ENCODE data around the gene FAM222A. TPM values are rescaled to one million over a fixed set of nuclear protein-coding genes. Genes with fewer than 3 reads are reported as not detected.

The FAM222A gene
- total and polyA plus RNA-seq, 5 experiments from 2014 or later, result 0.16 to 1.6 (median 0.28) TPM

GRCh38 chr12:109696485-109697269 is 16.9 kb upstream of the FAM222A start:
- Mint-ChIP-seq H3K36me3 (no peaks in the 10 kb centered on the region), H3K9me3 (peaks cover 0 to 2% (median 0%) of the 10 kb centered on the region in 9 donors), H3K4me3 (no peak overlapping the region), H3K27me3 (peaks cover 6 to 26% (median 15%) of the 10 kb centered on the region in 5 donors), H3K4me1 (no peaks in the 10 kb centered on the region), H3K27ac (peak overlapping the region in 1 of 10 donors; percentile 69)
- POLR2A ChIA-PET, result no interaction called here
- DNase-seq, result no peak
- ATAC-seq, result no peak

- H3K4me1 Mint-ChIP-seq, result no peaks in the 10 kb centered on the region
- peak overlapping the region in 1 of 10 donors; percentile 69 for H3K27ac Mint-ChIP-seq
- no peak for ATAC-seq
- H3K9me3 Mint-ChIP-seq, result no peaks in the 10 kb centered on the region
- no peak for DNase-seq
- POLR2A ChIA-PET, result no interaction called here
- H3K4me3 Mint-ChIP-seq, result no peak overlapping the region
- H3K27me3 Mint-ChIP-seq, result peaks cover 6 to 20% (median 11%) of the 10 kb centered on the region in 5 donors
- no peaks in the 10 kb centered on the region for H3K36me3 Mint-ChIP-seq
Observed at GRCh38 chr12:109697270-109697553, 16.4 kb upstream of the FAM222A start.

- ATAC-seq, result no peak
- H3K4me1 Mint-ChIP-seq, result no peaks in the 10 kb centered on the region
Observed at GRCh38 chr12:109697877-109698468, 15.7 kb upstream of the FAM222A start.

GRCh38 chr12:109698820-109699219 is 14.8 kb upstream of the FAM222A start:
- POLR2A ChIA-PET, result no interaction called here
- ATAC-seq (no peak), DNase-seq (no peak)
- Mint-ChIP-seq H3K4me1 (no peaks in the 10 kb centered on the region), H3K9me3 (no peaks in the 10 kb centered on the region), H3K36me3 (no peaks in the 10 kb centered on the region), H3K4me3 (no peak overlapping the region), H3K27me3 (peaks cover 4 to 11% (median 5%) of the 10 kb centered on the region in 5 donors), H3K27ac (no peak overlapping the region)

More at GRCh38 chr12:109697877-109698468, 15.7 kb upstream of the FAM222A start:
- Mint-ChIP-seq H3K27me3 (peaks cover 3 to 13% (median 9%) of the 10 kb centered on the region in 5 donors), H3K9me3 (no peaks in the 10 kb centered on the region), H3K36me3 (no peaks in the 10 kb centered on the region), H3K27ac (no peak overlapping the region), H3K4me3 (no peak overlapping the region)
- DNase-seq, result no peak
- POLR2A ChIA-PET, result no interaction called here

GRCh38 chr12:109701064-109701463 is 12.6 kb upstream of the FAM222A start:
- Mint-ChIP-seq H3K4me1 (no peaks in the 10 kb centered on the region), H3K4me3 (no peak overlapping the region), H3K36me3 (no peaks in the 10 kb centered on the region), H3K27ac (no peak overlapping the region), H3K9me3 (no peaks in the 10 kb centered on the region), H3K27me3 (peaks cover 3 to 21% (median 9%) of the 10 kb centered on the region in 5 donors)
- POLR2A ChIA-PET, result no interaction called here
- no peak for ATAC-seq
- DNase-seq, result no peak

- no peak for ATAC-seq
- Mint-ChIP-seq H3K4me3 (no peak overlapping the region), H3K4me1 (no peaks in the 10 kb centered on the region)
Observed at GRCh38 chr12:109702111-109702841, 11.3 kb upstream of the FAM222A start.

GRCh38 chr12:109703684-109704083 is 9.9 kb upstream of the FAM222A start:
- Mint-ChIP-seq H3K9me3 (no peaks in the 10 kb centered on the region), H3K27ac (no peak overlapping the region)
- POLR2A ChIA-PET, result no interaction called here

More at GRCh38 chr12:109702111-109702841, 11.3 kb upstream of the FAM222A start:
- Mint-ChIP-seq H3K36me3 (no peaks in the 10 kb centered on the region), H3K27me3 (peaks cover 2 to 23% (median 9%) of the 10 kb centered on the region in 5 donors), H3K27ac (no peak overlapping the region), H3K9me3 (no peaks in the 10 kb centered on the region)
- POLR2A ChIA-PET, result no interaction called here
- DNase-seq, result no peak

GRCh38 chr12:109704371-109705098 is 9.1 kb upstream of the FAM222A start:
- Mint-ChIP-seq H3K9me3 (no peaks in the 10 kb centered on the region), H3K4me1 (no peaks in the 10 kb centered on the region), H3K36me3 (no peaks in the 10 kb centered on the region), H3K27ac (no peak overlapping the region), H3K4me3 (no peak overlapping the region), H3K27me3 (peaks cover 5 to 34% (median 11%) of the 10 kb centered on the region in 5 donors)
- POLR2A ChIA-PET, result interaction anchor here (0.7 kb wide), 1 partner anchor 648 kb away, joined by 4 read pairs; no protein-coding TSS in a partner anchor
- DNase-seq (no peak), ATAC-seq (no peak)

More at GRCh38 chr12:109703684-109704083, 9.9 kb upstream of the FAM222A start:
- Mint-ChIP-seq H3K27me3 (peaks cover 5 to 27% (median 9%) of the 10 kb centered on the region in 5 donors), H3K4me1 (no peaks in the 10 kb centered on the region), H3K4me3 (no peak overlapping the region), H3K36me3 (no peaks in the 10 kb centered on the region)
- no peak for DNase-seq
- ATAC-seq, result no peak

GRCh38 chr12:109705291-109705690 is 8.3 kb upstream of the FAM222A start:
- Mint-ChIP-seq H3K4me1 (peaks cover 0 to 3% (median 0%) of the 10 kb centered on the region in 4 donors), H3K27ac (no peak overlapping the region), H3K9me3 (no peaks in the 10 kb centered on the region), H3K27me3 (peaks cover 8 to 41% (median 19%) of the 10 kb centered on the region in 5 donors), H3K36me3 (no peaks in the 10 kb centered on the region), H3K4me3 (no peak overlapping the region)
- POLR2A ChIA-PET, result interaction anchor here (0.7 kb wide), 1 partner anchor 647 kb away, joined by 4 read pairs; no protein-coding TSS in a partner anchor
- DNase-seq (no peak), ATAC-seq (no peak)

GRCh38 chr12:109706398-109706746 is 7.3 kb upstream of the FAM222A start:
- no peak for DNase-seq
- POLR2A ChIA-PET, result no interaction called here
- Mint-ChIP-seq H3K9me3 (no peaks in the 10 kb centered on the region), H3K27ac (no peak overlapping the region), H3K36me3 (no peaks in the 10 kb centered on the region), H3K4me1 (peaks cover 0 to 3% (median 0%) of the 10 kb centered on the region in 4 donors), H3K27me3 (peaks cover 17 to 52% (median 28%) of the 10 kb centered on the region in 5 donors), H3K4me3 (no peak overlapping the region)
- ATAC-seq, result no peak

- Mint-ChIP-seq H3K36me3 (no peaks in the 10 kb centered on the region), H3K4me1 (peaks cover 0 to 3% (median 0%) of the 10 kb centered on the region in 4 donors), H3K4me3 (no peak overlapping the region), H3K27ac (no peak overlapping the region), H3K9me3 (no peaks in the 10 kb centered on the region), H3K27me3 (peaks cover 18 to 57% (median 31%) of the 10 kb centered on the region in 5 donors)
- DNase-seq (no peak), ATAC-seq (no peak)
- POLR2A ChIA-PET, result interaction anchor here (0.5 kb wide), 1 partner anchor 193 kb away, joined by 3 read pairs; no protein-coding TSS in a partner anchor
Observed at GRCh38 chr12:109706747-109707469, 6.7 kb upstream of the FAM222A start.

- DNase-seq (no peak), ATAC-seq (no peak)
- peaks cover 0 to 3% (median 0%) of the 10 kb centered on the region in 4 donors for H3K4me1 Mint-ChIP-seq
- no peaks in the 10 kb centered on the region for H3K36me3 Mint-ChIP-seq
- H3K4me3 Mint-ChIP-seq, result no peak overlapping the region
- H3K27ac Mint-ChIP-seq, result no peak overlapping the region
- POLR2A ChIA-PET, result interaction anchor here (0.5 kb wide), 1 partner anchor 194 kb away, joined by 3 read pairs; no protein-coding TSS in a partner anchor
- peaks cover 18 to 58% (median 31%) of the 10 kb centered on the region in 5 donors for H3K27me3 Mint-ChIP-seq
- no peaks in the 10 kb centered on the region for H3K9me3 Mint-ChIP-seq
Observed at GRCh38 chr12:109707470-109707821, 6.2 kb upstream of the FAM222A start.

All from naive thymus-derived CD8-positive, alpha-beta T cell (primary cell).